IMR-90 (cell line): ENCODE data around the gene PCP4. TPM values are rescaled to one million over a fixed set of nuclear protein-coding genes. Genes with fewer than 3 reads are reported as not detected.

Experiments used
- ATAC-seq: fragments of 200-7000 bp; cut with Tn5 transposase; 2 replicates; pipeline ENCODE4 v1.9.1; 2020; ENCODE audit warnings: low read depth, mild to moderate bottlenecking, moderate library complexity
- BruUV-seq: library from RNA; stranded (reverse); fragments of 400-500 nt; replicated peaks from 2 replicates; lab custom pipeline; 2021; lab: Mats Ljungman, UMichigan
- CTCF ChIA-PET: fragments of 300-600 bp; formaldehyde crosslinking; extraction: SDS; loops from one replicate; lab custom pipeline; 2021; ENCODE audit warnings: antibody characterized with exemption; lab: Yijun Ruan, JAX
- POLR2A ChIA-PET: fragments of 300-600 bp; sonication (Branson Sonifier 250); formaldehyde crosslinking; loops from one replicate; lab custom pipeline; 2022; ENCODE audit warnings: antibody characterized with exemption; ENCODE audit not compliant: unreplicated experiment; lab: Charles Lee
- DNase-seq: peaks from one replicate; pipeline ENCODE4 v3.0.0; 2013
- H2AFZ ChIP-seq: replicated peaks from 2 replicates; pipeline ENCODE3; 2013; ENCODE audit warnings: low read length, mild to moderate bottlenecking; ENCODE audit not compliant: poor library complexity
- H2AK5ac ChIP-seq: 2 replicates; pipeline ENCODE4 v1.6.1; 2013; ENCODE audit warnings: low read depth, low read length, inconsistent platforms
- H2AK9ac ChIP-seq: replicated peaks from 2 replicates; pipeline ENCODE3; 2013; ENCODE audit warnings: mild to moderate bottlenecking, low read depth, low read length, moderate library complexity; ENCODE audit not compliant: poor library complexity
- H2BK120ac ChIP-seq: 2 replicates; pipeline ENCODE4 v1.6.1; 2013; ENCODE audit warnings: low read depth, low read length, inconsistent platforms
- H2BK15ac ChIP-seq: 3 replicates; pipeline ENCODE4 v1.6.1; 2013; ENCODE audit warnings: low read depth, low read length, inconsistent platforms
- H2BK20ac ChIP-seq: 2 replicates; pipeline ENCODE4 v1.6.1; 2013; ENCODE audit warnings: low read depth, mild to moderate bottlenecking, inconsistent platforms, low read length, moderate library complexity
- H2BK5ac ChIP-seq: 2 replicates; pipeline ENCODE4 v1.6.1; 2013; ENCODE audit warnings: mild to moderate bottlenecking, low read depth, low read length, inconsistent platforms; ENCODE audit not compliant: poor library complexity, severe bottlenecking
- H3K14ac ChIP-seq: replicated peaks from 2 replicates; pipeline ENCODE4 v1.6.1; 2013; ENCODE audit warnings: low read depth, low read length, inconsistent platforms
- H3K18ac ChIP-seq: 2 replicates; pipeline ENCODE4 v1.6.1; 2013; ENCODE audit warnings: low read depth, low read length, control low read depth
- H3K23ac ChIP-seq: 2 replicates; pipeline ENCODE4 v1.6.1; 2013; ENCODE audit warnings: low read depth, low read length, inconsistent platforms
- H3K27ac ChIP-seq: 2 replicates; pipeline ENCODE4 v1.5.1; 2013; ENCODE audit warnings: mild to moderate bottlenecking, control low read depth, low read length; ENCODE audit not compliant: insufficient read depth
- H3K27me3 ChIP-seq: 2 replicates; pipeline ENCODE4 v1.6.1; 2013; ENCODE audit warnings: low read length; ENCODE audit not compliant: control insufficient read depth, insufficient read depth
- H3K36me3 ChIP-seq: 2 replicates; pipeline ENCODE4 v1.6.1; 2013; ENCODE audit warnings: low read length, mixed read lengths; ENCODE audit not compliant: control insufficient read depth, insufficient read depth
- H3K4ac ChIP-seq: 2 replicates; pipeline ENCODE4 v1.6.1; 2013; ENCODE audit warnings: low read depth, low read length, inconsistent platforms
- H3K4me1 ChIP-seq: 2 replicates; pipeline ENCODE4 v1.6.1; 2013; ENCODE audit warnings: low read length, mixed read lengths; ENCODE audit not compliant: control insufficient read depth, insufficient read depth
- H3K4me2 ChIP-seq: 2 replicates; pipeline ENCODE4 v1.6.1; 2013; ENCODE audit warnings: low read depth, mild to moderate bottlenecking, control low read depth, low read length, moderate library complexity
- H3K4me3 ChIP-seq: 2 replicates; pipeline ENCODE4 v1.5.1; 2013; ENCODE audit warnings: low read depth, mild to moderate bottlenecking, control low read depth, low read length, moderate library complexity; ENCODE audit not compliant: insufficient read depth
- H3K56ac ChIP-seq: 2 replicates; pipeline ENCODE4 v1.6.1; 2013; ENCODE audit warnings: low read length, inconsistent platforms; ENCODE audit not compliant: insufficient read depth; ENCODE audit errors: extremely low read depth
- H3K79me1 ChIP-seq, 2 experiments: 2 replicates each; pipeline ENCODE4 v1.6.1; 2013; ENCODE audit warnings: low read length in 2 of 2, inconsistent platforms in 1 of 2, low read depth in 1 of 2
- H3K9ac ChIP-seq: 2 replicates; pipeline ENCODE4 v1.6.1; 2013; ENCODE audit warnings: low read depth, low read length, control low read depth
- H3K9me1 ChIP-seq: 2 replicates; pipeline ENCODE4 v1.6.1; 2013; ENCODE audit warnings: low read length, inconsistent platforms; ENCODE audit not compliant: insufficient read depth
- H3K9me3 ChIP-seq: 2 replicates; pipeline ENCODE4 v1.6.1; 2013; ENCODE audit warnings: low read length; ENCODE audit not compliant: control insufficient read depth, insufficient read depth
- H4K20me1 ChIP-seq: 2 replicates; pipeline ENCODE4 v1.6.1; 2013; ENCODE audit warnings: low read length, inconsistent platforms; ENCODE audit not compliant: insufficient read depth
- H4K5ac ChIP-seq: 2 replicates; pipeline ENCODE4 v1.6.1; 2013; ENCODE audit warnings: mild to moderate bottlenecking, low read depth, low read length, control low read depth
- H4K8ac ChIP-seq, 2 experiments: 2 replicates each; pipeline ENCODE4 v1.6.1; 2013; ENCODE audit warnings: low read depth in 2 of 2, low read length in 2 of 2, control low read depth in 1 of 2, inconsistent platforms in 1 of 2
- H4K91ac ChIP-seq: 2 replicates; pipeline ENCODE4 v1.6.1; 2013; ENCODE audit warnings: low read depth, low read length, inconsistent platforms; ENCODE audit not compliant: insufficient read depth
- BHLHE40 ChIP-seq: fragments of 150-350 bp; IDR thresholded peaks from 2 replicates; pipeline ENCODE4 v1.6.1; 2016; ENCODE audit warnings: mild to moderate bottlenecking, low read depth, low read length
- CHD1 ChIP-seq: IDR thresholded peaks from 2 replicates; pipeline ENCODE4 v1.6.1; 2012; ENCODE audit warnings: low read depth, low read length, improper control_type of control experiment
- NFE2L2 ChIP-seq: fragments of 150-350 bp; IDR thresholded peaks from 2 replicates; pipeline ENCODE4 v1.6.1; 2016; ENCODE audit warnings: low read depth, mild to moderate bottlenecking, low read length
- WGBS, 2 experiments: methylation state at CpG; one replicate each; pipeline versions ENCODE4 v1.1.5 to v1.1.7; 2013; ENCODE audit warnings: missing lambda C conversion rate in 2 of 2; ENCODE audit not compliant: insufficient read length in 1 of 2; ENCODE audit errors: extremely low coverage in 2 of 2; 5-methylcytosine and 5-hydroxymethylcytosine counted together
- dilution Hi-C: fragments of 300-500 bp; cut with HindIII; formaldehyde crosslinking; loops from one replicate; pipeline ENCODE4 v1.14.3; 2018; ENCODE audit warnings: low sequenced_read_pairs; ENCODE audit not compliant: unreplicated experiment
- in situ Hi-C: fragments of 300-500 bp; cut with MboI; formaldehyde crosslinking; loops from 3 replicates; pipeline ENCODE4 v1.14.3; 2019; ENCODE audit warnings: low sequenced_read_pairs, inconsistent platforms, mixed read lengths
- intact Hi-C: fragments of 100-400 bp; cut with micrococcal nuclease; formaldehyde crosslinking; loops from 2 replicates; pipeline ENCODE4 v1.10.0; 2022
- polyA plus RNA-seq, 3 experiments: library from polyadenylated mRNA; depleted of rRNA; stranded (reverse); fragments of >200 nt; gene quantifications; 2 replicates each; pipeline ENCODE4 v1.2.3, GENCODE V29; 2012; ENCODE audit warnings: low replicate concordance in 1 of 3
- total RNA-seq: library from RNA; depleted of rRNA; stranded (reverse); fragments of >200 nt; gene quantifications from 2 replicates; pipeline ENCODE4 v1.2.3, GENCODE V29; 2012
- TF ChIP-seq, protein P1 (sequence below): conservative IDR thresholded peaks from 2 replicates; pipeline ENCODE4 v1.5.1; 2012; ENCODE audit warnings: mild to moderate bottlenecking, low read depth, low read length, improper control_type of control experiment
- TF ChIP-seq, protein P2 (sequence below): fragments of 150-350 bp; IDR thresholded peaks from 2 replicates; pipeline ENCODE4 v1.6.1; 2017; ENCODE audit warnings: mild to moderate bottlenecking, antibody characterized with exemption, low read length, low read depth

Gene PCP4
- total and polyA plus RNA-seq, 2 of the 4 experiments (the other 2 are of a cell fraction): not detected

DNA sequence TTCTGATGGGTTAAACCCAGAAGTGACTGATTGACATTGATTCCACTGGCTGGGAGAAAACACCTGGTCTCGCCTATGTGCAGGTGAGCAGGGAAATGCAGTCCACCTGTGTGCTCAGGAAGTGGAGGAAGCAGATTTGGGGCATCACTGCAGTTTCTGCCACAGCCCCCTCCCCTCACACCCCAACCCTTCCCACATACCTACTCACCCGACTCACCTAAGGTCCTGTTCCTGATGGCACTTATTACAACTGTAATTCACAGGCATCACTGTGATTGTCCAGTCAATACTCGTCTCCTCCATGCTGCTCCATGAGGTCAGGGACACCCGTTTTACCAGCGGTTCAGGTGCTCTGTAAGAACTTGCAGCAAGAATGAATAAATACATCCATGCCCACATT, 68.5 kb downstream of the PCP4 start:
- Histone ChIP-seq H3K14ac (no peak overlapping the region), H3K56ac (no peak overlapping the region), H3K36me3 (no peaks in the 10 kb centered on the region), H2BK5ac (no peak overlapping the region), H3K4me2 (no peak overlapping the region), H4K91ac (no peak overlapping the region), H2AFZ (no peak overlapping the region), H3K18ac (no peak overlapping the region), H3K9me1 (no peaks in the 10 kb centered on the region), H2BK15ac (no peak overlapping the region), H3K4ac (no peak overlapping the region), H3K27ac (no peak overlapping the region), H4K8ac (no peak overlapping the region), H2AK5ac (no peak overlapping the region), H3K9ac (no peak overlapping the region), H3K4me3 (no peak overlapping the region), H3K4me1 (no peaks in the 10 kb centered on the region), H3K9me3 (peaks cover 39% of the 10 kb centered on the region), H2BK20ac (no peak overlapping the region), H2AK9ac (no peak overlapping the region), H4K20me1 (no peaks in the 10 kb centered on the region), H3K79me1 (no peaks in the 10 kb centered on the region), H3K23ac (no peak overlapping the region), H3K27me3 (no peaks in the 10 kb centered on the region), H2BK120ac (no peak overlapping the region), H4K5ac (no peak overlapping the region)
- dilution Hi-C loops (no loop called here), intact Hi-C loops (no loop called here), in situ Hi-C loops (no loop called here)
- no peak for ATAC-seq
- TF ChIP-seq BHLHE40 (no peak), CHD1 (no peak), NFE2L2 (no peak)
- TF ChIP-seq, protein P1, sequence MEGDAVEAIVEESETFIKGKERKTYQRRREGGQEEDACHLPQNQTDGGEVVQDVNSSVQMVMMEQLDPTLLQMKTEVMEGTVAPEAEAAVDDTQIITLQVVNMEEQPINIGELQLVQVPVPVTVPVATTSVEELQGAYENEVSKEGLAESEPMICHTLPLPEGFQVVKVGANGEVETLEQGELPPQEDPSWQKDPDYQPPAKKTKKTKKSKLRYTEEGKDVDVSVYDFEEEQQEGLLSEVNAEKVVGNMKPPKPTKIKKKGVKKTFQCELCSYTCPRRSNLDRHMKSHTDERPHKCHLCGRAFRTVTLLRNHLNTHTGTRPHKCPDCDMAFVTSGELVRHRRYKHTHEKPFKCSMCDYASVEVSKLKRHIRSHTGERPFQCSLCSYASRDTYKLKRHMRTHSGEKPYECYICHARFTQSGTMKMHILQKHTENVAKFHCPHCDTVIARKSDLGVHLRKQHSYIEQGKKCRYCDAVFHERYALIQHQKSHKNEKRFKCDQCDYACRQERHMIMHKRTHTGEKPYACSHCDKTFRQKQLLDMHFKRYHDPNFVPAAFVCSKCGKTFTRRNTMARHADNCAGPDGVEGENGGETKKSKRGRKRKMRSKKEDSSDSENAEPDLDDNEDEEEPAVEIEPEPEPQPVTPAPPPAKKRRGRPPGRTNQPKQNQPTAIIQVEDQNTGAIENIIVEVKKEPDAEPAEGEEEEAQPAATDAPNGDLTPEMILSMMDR: no peak
- TF ChIP-seq, protein P2, sequence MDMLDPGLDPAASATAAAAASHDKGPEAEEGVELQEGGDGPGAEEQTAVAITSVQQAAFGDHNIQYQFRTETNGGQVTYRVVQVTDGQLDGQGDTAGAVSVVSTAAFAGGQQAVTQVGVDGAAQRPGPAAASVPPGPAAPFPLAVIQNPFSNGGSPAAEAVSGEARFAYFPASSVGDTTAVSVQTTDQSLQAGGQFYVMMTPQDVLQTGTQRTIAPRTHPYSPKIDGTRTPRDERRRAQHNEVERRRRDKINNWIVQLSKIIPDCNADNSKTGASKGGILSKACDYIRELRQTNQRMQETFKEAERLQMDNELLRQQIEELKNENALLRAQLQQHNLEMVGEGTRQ: no peak
- WGBS, 2 experiments: 33% methylated on average over 1 of the region's 5 CpGs; no CpG with 5 or more reads in 1 of the 2 experiments
- DNase-seq: no peak
- ChIA-PET CTCF (no interaction called here), POLR2A (no interaction called here)
- no TSS peak for BruUV-seq
